SIG-M5 (cell line): ENCODE results near the gene TAS2R41.

ENCODE experiments used
- DNase-seq: peaks from one replicate; lab custom pipeline; 2025; lab: John Stamatoyannopoulos, UW

TAS2R41 gene, protein sequence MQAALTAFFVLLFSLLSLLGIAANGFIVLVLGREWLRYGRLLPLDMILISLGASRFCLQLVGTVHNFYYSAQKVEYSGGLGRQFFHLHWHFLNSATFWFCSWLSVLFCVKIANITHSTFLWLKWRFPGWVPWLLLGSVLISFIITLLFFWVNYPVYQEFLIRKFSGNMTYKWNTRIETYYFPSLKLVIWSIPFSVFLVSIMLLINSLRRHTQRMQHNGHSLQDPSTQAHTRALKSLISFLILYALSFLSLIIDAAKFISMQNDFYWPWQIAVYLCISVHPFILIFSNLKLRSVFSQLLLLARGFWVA

GRCh38 chr7:143477501-143478150, at the start of gene TAS2R41:
Gene TAS2R41 (plus strand): TSS chr7:143477873. CDS start chr7:143477873, 0 bp downstream.
- DNase-seq: no peak

GRCh38 chr7:143429770-143430698, 47.6 kb upstream of the TAS2R41 start:
- no peak for DNase-seq

DNA sequence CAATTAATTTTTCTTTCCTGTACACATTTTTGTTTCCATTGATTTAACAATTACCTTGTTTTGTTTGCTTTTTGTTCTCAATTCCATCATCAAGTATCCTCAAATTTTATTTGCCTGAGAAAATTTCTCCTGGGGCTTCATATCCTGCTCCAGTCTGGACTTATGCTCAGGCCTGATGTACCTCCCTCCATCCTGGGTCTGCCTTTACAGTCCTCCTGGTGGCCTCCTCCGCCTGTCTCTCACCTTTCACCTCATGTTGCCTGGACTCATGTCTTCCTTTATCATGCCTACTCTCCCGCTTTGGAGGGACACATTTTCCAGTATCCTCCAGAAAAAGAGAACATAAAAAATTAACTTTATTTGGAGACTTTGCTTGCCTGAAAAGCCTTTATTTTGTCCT, 46.6 kb upstream of the TAS2R41 start:
- DNase-seq: no peak

GRCh38 chr7:143433759-143434158, 43.9 kb upstream of the TAS2R41 start:
- no peak for DNase-seq

- DNase-seq: no peak
Measured at GRCh38 chr7:143434660-143435059, 43.0 kb upstream of the TAS2R41 start.

DNA sequence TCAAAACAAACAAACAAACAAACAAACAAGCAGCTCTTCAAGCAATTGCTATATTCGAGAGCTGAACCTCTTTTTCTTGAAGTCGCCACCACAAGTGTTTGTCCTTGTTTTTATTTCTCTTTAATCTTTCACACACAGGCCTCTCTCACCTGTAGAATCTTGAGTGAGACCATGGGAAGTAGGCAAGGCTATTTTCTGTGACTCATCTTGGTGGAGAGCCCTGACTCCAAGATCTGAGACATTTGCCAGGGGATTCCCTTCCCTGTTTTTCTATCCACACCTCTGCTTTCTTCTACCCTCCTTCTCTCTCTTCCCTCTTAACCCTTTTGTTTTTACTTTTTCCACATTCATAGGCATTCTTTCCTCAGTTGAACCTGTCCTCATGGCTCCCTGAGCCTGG, 42.4 kb upstream of the TAS2R41 start:
- DNase-seq: no peak

DNA sequence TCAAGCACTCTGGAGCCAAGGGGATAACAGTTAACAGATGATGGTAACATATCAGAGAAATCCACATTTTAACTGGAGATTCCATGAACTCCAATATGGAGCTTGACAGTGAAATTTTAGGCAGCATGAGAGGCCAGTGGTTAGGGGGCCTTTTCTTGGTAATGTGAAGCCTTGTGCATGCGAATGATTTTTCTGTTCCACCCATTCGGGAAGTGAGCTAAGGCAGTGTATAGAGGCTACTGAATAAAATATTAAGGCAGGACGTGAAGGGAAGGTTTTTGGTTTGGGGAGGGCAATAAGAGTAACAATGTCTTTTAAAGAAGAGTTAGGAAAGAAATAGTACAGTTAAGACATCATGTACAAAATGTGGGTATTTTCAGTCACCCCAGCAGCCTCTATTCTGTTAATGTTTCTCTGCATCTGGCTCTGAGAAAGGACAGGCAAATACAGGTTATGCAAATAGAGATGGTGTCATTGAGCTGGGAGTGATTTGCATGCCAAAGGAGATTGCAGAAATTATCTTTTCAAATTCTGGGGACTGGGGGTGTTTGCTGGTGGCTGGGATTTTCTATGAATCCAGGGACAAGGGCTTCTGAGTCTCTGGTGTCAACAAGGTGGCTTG, 41.2 kb upstream of the TAS2R41 start:
- no peak for DNase-seq

- no peak for DNase-seq
Measured at GRCh38 chr7:143437578-143437977, 40.1 kb upstream of the TAS2R41 start.

DNA sequence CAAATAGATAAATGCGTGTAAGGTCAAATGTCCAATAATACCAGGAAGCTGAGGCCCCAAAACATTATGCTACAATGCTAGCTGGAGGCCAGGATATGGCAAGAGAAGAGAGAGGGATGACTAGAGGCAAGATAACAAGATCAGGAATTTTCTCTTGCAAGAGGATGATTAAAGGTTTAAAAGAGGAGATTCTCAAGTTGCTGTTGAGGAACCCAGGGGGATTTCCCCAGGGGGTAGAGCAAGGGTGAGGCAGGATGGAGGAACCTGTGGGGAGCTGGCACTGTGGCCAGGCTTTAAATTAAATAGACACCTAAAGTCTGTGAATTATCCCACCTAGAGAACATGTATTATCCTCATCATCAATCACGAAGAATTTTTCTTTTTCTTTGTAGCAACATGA, 37.8 kb upstream of the TAS2R41 start:
- DNase-seq: no peak

GRCh38 chr7:143443153-143443552, 34.5 kb upstream of the TAS2R41 start, which contains the start of gene TAS2R60:
Gene TAS2R60 (plus strand): TSS chr7:143443453. CDS start chr7:143443453, 0 bp downstream.
- no peak for DNase-seq

DNA sequence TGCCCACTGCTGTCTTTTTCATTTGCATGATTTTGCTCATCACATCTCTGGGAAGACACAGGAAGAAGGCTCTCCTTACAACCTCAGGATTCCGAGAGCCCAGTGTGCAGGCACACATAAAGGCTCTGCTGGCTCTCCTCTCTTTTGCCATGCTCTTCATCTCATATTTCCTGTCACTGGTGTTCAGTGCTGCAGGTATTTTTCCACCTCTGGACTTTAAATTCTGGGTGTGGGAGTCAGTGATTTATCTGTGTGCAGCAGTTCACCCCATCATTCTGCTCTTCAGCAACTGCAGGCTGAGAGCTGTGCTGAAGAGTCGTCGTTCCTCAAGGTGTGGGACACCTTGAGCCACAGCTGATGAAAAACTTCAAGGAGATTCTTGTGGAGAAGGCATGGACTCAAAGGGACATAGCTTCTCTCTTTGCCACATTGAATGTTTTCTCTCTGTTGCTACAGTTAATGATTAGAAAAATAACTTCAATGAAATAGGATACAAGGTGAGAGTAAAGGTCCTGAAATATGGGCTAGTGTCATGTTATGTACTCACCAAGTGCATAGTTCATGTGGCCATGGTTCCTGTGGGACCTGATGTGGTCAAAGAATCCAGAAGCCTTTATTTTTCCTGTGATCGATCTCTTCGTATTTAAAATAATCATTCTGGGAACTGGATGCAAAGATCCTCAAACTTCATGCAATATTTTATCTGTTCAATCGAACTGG, 33.5 kb upstream of the TAS2R41 start:
- no peak for DNase-seq

GRCh38 chr7:143444785-143445184, 32.9 kb upstream of the TAS2R41 start:
- DNase-seq: no peak

DNA sequence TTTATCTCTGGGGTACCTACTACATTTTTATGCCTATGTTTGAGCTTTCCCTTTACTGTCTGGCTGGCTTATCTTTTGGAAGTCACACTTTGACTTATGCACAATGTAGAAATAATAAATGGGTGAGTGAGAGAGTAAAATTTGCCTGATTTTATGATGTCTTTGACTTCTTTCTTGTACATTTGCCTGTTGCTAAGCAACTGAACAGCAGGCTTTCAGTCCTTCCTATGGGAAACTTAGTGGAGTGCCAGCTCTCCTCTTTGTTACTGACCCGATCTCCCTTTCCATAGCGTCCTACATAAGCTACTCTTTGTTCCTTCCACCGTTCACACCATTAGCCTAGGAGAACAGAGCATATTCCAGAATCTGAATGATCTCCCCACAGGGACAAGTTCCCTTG, 30.2 kb upstream of the TAS2R41 start:
- no peak for DNase-seq

GRCh38 chr7:143448429-143448828, 29.2 kb upstream of the TAS2R41 start:
- no peak for DNase-seq

DNA sequence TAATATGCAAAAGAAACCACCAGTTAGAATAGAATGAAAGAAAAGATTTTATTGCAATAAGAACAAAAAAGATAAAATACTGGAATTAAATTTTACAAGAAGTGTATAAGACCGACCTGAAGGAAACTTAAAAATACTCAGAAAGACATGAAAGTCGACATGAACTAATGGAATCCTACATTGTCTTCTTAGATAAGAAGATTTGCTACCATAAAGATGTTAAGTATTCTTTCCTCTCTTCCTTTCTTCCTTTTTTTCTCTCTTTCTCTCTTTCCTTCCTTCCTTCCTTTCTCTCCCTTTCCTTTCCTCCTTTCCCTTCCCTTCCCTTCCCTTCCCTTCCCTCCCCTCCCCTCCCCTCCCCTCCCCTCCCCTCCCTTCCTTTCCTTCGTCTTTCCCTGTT, 27.9 kb upstream of the TAS2R41 start:
- no peak for DNase-seq

- DNase-seq: no peak
Measured at GRCh38 chr7:143451122-143451521, 26.6 kb upstream of the TAS2R41 start.

- no peak for DNase-seq
Measured at GRCh38 chr7:143451746-143452145, 25.9 kb upstream of the TAS2R41 start.

GRCh38 chr7:143452495-143452894, 25.2 kb upstream of the TAS2R41 start:
- no peak for DNase-seq

DNA sequence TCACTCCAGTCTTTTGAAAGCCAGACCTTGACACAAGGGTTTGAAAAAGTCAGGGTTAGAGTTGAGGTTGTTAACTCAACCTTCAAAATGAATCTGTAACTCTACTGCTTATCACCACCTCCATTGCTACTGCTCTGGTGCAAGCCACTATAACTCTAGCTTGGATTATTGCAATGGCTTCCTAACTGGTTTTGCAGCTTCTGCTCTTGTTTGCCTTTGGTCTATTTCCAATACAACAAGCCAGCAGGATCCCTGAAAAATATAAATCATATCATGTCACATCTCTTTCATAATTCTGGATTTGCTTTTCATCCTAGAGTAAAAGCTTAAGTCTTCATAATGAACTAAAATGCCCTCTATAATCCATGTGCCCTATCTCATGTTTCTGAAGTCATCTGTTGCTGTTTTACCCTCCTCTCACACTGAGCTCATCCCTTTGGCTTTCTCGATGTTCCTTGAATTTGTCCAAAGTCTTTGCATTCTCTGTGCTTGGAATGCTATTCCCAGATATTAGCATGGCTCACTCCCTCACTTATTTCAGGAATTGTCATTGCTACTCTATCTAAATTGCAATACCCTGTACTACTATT, 23.5 kb upstream of the TAS2R41 start:
- no peak for DNase-seq

- no peak for DNase-seq
Measured at GRCh38 chr7:143455491-143455890, 22.2 kb upstream of the TAS2R41 start.

DNA sequence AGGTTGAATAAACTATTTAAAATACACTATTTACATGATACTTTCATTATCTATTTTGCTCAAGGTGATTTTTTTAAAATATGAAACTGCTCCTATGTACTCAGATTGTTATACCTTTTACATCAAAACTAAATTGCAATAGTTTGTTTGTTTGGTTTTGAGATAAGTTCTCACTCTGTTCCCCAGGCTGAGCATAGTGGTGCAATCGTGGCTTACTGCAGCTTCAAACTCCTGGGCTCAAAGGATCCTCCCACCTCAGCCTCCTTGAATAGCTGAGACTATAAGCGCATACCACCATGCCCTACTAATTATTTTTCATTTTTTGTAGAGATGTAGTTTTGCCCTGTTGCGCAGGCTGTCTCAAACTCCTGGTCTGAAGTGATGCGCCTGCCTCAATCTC, 21.7 kb upstream of the TAS2R41 start:
- no peak for DNase-seq
